A549 (cell line): ENCODE data around the gene ELP5. TPM values are rescaled to one million over a fixed set of nuclear protein-coding genes. Genes with fewer than 3 reads are reported as not detected.
A peak's percentile ranks its signal among the peaks of the same experiment; 100 is the strongest.

Experiments used
- ATAC-seq, 2 experiments: fragments of 200-7000 bp in 1 of 2; fragments of >200 bp in 1 of 2; cut with Nextera tagmentation in 1 of 2; cut with Tn5 transposase in 1 of 2; 3 replicates each; pipeline versions ENCODE4 v1.8.0 to v1.9.1; 2018 to 2020; ENCODE audit warnings: mild to moderate bottlenecking in 1 of 2, moderate library complexity in 1 of 2
- CTCF ChIA-PET: fragments of 300-600 bp; sonication (Branson Sonifier 250); formaldehyde crosslinking; extraction: SDS; loops from one replicate; lab custom pipeline; 2021; ENCODE audit warnings: antibody characterized with exemption, inconsistent platforms; lab: Yijun Ruan, JAX
- POLR2A ChIA-PET: fragments of 350-600 bp; formaldehyde crosslinking; extraction: SDS; loops from one replicate; lab custom pipeline; 2021; ENCODE audit warnings: antibody characterized with exemption, inconsistent platforms; lab: Yijun Ruan, JAX
- DNase-seq, 2 experiments: peaks; one replicate each; pipeline versions ENCODE4 v3.0.0 to v3.0.0-alpha.2; 2011 to 2016; ENCODE audit warnings: low read depth in 1 of 2, low spot score in 1 of 2
- FAIRE-seq: peaks from 2 replicates; lab custom pipeline; 2011; peaks lifted over from hg19 to GRCh38; lab: Jason Lieb, UNC
- H3K27ac ChIP-seq, 2 experiments: fragments of >200 bp; sonication (Bioruptor Twin); formaldehyde crosslinking; 3 replicates each; pipeline ENCODE4 v1.5.1; 2016 to 2017
- H3K4me1 ChIP-seq: fragments of >200 bp; sonication (Bioruptor Twin); formaldehyde crosslinking; 3 replicates; pipeline ENCODE4 v1.6.1; 2016
- H3K4me2 ChIP-seq: fragments of >200 bp; sonication (Bioruptor Twin); formaldehyde crosslinking; 3 replicates; pipeline ENCODE4 v1.6.1; 2016
- H3K4me3 ChIP-seq: fragments of >200 bp; sonication (Bioruptor Twin); formaldehyde crosslinking; 3 replicates; pipeline ENCODE4 v1.5.1; 2016
- H3K9me3 ChIP-seq: fragments of >200 bp; sonication (Bioruptor Twin); formaldehyde crosslinking; 3 replicates; pipeline ENCODE4 v1.6.1; 2016
- ATOH8 ChIP-seq: fragments of 250-450 bp; sonication (Bioruptor Pico); IDR thresholded peaks from 2 replicates; pipeline ENCODE4 v1.5.0; 2020; ENCODE audit warnings: low read depth, mild to moderate bottlenecking, moderate library complexity
- BHLHE40 ChIP-seq: IDR thresholded peaks from 2 replicates; pipeline ENCODE4 v1.6.1; 2012; ENCODE audit warnings: low read depth, low read length, inconsistent platforms
- CBX2 ChIP-seq: fragments of 200-600 bp; sonication (generic); IDR thresholded peaks from 2 replicates; pipeline ENCODE4 v1.6.1; 2016; ENCODE audit warnings: low read depth, mild to moderate bottlenecking, borderline replicate concordance
- CEBPB ChIP-seq, 2 experiments: fragments of >200 bp in 1 of 2; sonication (Bioruptor Twin) in 1 of 2; formaldehyde crosslinking in 1 of 2; IDR thresholded peaks; 2 replicates each; pipeline ENCODE4 v1.6.1; 2012 to 2016
- FOXS1 ChIP-seq: fragments of 250-450 bp; sonication (Bioruptor Pico); IDR thresholded peaks from 2 replicates; pipeline ENCODE4 v1.5.0; 2020; ENCODE audit warnings: mild to moderate bottlenecking, moderate library complexity
- GATA3 ChIP-seq: IDR thresholded peaks from 2 replicates; pipeline ENCODE4 v1.6.1; 2012; ENCODE audit warnings: borderline replicate concordance
- HDAC2 ChIP-seq: fragments of 200-600 bp; sonication (generic); IDR thresholded peaks from 2 replicates; pipeline ENCODE4 v1.6.1; 2016
- HES2 ChIP-seq: fragments of >200 bp; sonication (Bioruptor Twin); formaldehyde crosslinking; IDR thresholded peaks from 2 replicates; pipeline ENCODE4 v1.6.1; 2016
- HEYL ChIP-seq: fragments of 250-450 bp; sonication (Bioruptor Pico); IDR thresholded peaks from 2 replicates; pipeline ENCODE4 v1.8.0; 2021; ENCODE audit warnings: mild to moderate bottlenecking, moderate library complexity
- HMGXB4 ChIP-seq: fragments of 250-450 bp; sonication (Bioruptor Pico); IDR thresholded peaks from 2 replicates; pipeline ENCODE4 v1.5.0; 2021; ENCODE audit warnings: mild to moderate bottlenecking, moderate library complexity, borderline replicate concordance
- JUN ChIP-seq, 2 experiments: fragments of >200 bp; sonication (Bioruptor Twin); formaldehyde crosslinking; IDR thresholded peaks; 2 replicates in 1 of 2; 3 replicates in 1 of 2; pipeline ENCODE4 v1.6.1; 2016 to 2017
- KDM1A ChIP-seq: fragments of 200-600 bp; sonication (generic); IDR thresholded peaks from 2 replicates; pipeline ENCODE4 v1.6.1; 2016; ENCODE audit warnings: low read depth, mild to moderate bottlenecking
- KDM5A ChIP-seq: fragments of 200-600 bp; sonication (generic); IDR thresholded peaks from 2 replicates; pipeline ENCODE4 v1.6.1; 2016; ENCODE audit warnings: antibody characterized with exemption, mild to moderate bottlenecking
- NFE2L2 ChIP-seq: fragments of 150-350 bp; conservative IDR thresholded peaks from 2 replicates; pipeline ENCODE4 v1.6.1; 2014; ENCODE audit warnings: low read length
- NPAS2 ChIP-seq: fragments of 250-450 bp; sonication (Bioruptor Pico); IDR thresholded peaks from 2 replicates; pipeline ENCODE4 v1.8.0; 2022; ENCODE audit warnings: mild to moderate bottlenecking, moderate library complexity, borderline replicate concordance
- PBX3 ChIP-seq: IDR thresholded peaks from 2 replicates; pipeline ENCODE4 v1.6.1; 2012
- POLR2AphosphoS2 ChIP-seq: conservative IDR thresholded peaks from 2 replicates; pipeline ENCODE4 v1.6.1; 2012; ENCODE audit warnings: low read length, improper control_type of control experiment, inconsistent platforms
- RARB ChIP-seq: fragments of 250-450 bp; sonication (Bioruptor Pico); IDR thresholded peaks from 2 replicates; pipeline ENCODE4 v1.8.0; 2021; ENCODE audit warnings: mild to moderate bottlenecking, moderate library complexity
- TFCP2L1 ChIP-seq: fragments of 250-450 bp; sonication (Bioruptor Pico); IDR thresholded peaks from 2 replicates; pipeline ENCODE4 v1.5.0; 2021; ENCODE audit warnings: mild to moderate bottlenecking
- ZC3H11A ChIP-seq: fragments of 450-650 bp; IDR thresholded peaks from 2 replicates; pipeline ENCODE4 v1.6.1; 2014; ENCODE audit warnings: antibody characterized with exemption, mild to moderate bottlenecking
- ZNF302 ChIP-seq: fragments of 250-450 bp; sonication (Bioruptor Pico); IDR thresholded peaks from 2 replicates; pipeline ENCODE4 v1.9.0; 2021; ENCODE audit warnings: inconsistent platforms, mild to moderate bottlenecking, moderate library complexity
- WGBS: methylation state at CpG from one replicate; pipeline ENCODE4 v1.1.6; 2017; ENCODE audit errors: missing lambda C conversion rate; 5-methylcytosine and 5-hydroxymethylcytosine counted together
- polyA plus RNA-seq, 4 experiments: library from polyadenylated mRNA; depleted of rRNA in 3 of 4; stranded (reverse); fragments of >200 nt; fragmentation: RNase III in 1 of 4; extraction: RNeasy Plus Mini Kit Qiagen cat#74134 plus additional on column Dnase treatment in 1 of 4; gene quantifications; 2 replicates in 3 of 4; 3 replicates in 1 of 4; pipeline ENCODE4 v1.2.3, GENCODE V29; 2011 to 2017
- TF ChIP-seq, protein P1 (sequence below): fragments of 150-350 bp; IDR thresholded peaks from 2 replicates; pipeline ENCODE4 v1.6.1; 2014; ENCODE audit warnings: low read depth, mild to moderate bottlenecking, low read length
- TF ChIP-seq, protein P2 (sequence below): fragments of 200-600 bp; sonication (generic); IDR thresholded peaks from 2 replicates; pipeline ENCODE4 v1.6.1; 2016; ENCODE audit warnings: antibody characterized with exemption, mild to moderate bottlenecking, moderate library complexity

Gene ELP5
- polyA plus RNA-seq, 2 of the 4 experiments (the other 2 are of a cell fraction) = 92.1 to 133 TPM

- TF ChIP-seq PBX3 (peak; percentile 92), NFE2L2 (no peak), NPAS2 (CRISPR knock-in tag) (no peak)
- TF ChIP-seq, protein P1, sequence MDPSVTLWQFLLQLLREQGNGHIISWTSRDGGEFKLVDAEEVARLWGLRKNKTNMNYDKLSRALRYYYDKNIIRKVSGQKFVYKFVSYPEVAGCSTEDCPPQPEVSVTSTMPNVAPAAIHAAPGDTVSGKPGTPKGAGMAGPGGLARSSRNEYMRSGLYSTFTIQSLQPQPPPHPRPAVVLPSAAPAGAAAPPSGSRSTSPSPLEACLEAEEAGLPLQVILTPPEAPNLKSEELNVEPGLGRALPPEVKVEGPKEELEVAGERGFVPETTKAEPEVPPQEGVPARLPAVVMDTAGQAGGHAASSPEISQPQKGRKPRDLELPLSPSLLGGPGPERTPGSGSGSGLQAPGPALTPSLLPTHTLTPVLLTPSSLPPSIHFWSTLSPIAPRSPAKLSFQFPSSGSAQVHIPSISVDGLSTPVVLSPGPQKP = no peak
- TF ChIP-seq, protein P2, sequence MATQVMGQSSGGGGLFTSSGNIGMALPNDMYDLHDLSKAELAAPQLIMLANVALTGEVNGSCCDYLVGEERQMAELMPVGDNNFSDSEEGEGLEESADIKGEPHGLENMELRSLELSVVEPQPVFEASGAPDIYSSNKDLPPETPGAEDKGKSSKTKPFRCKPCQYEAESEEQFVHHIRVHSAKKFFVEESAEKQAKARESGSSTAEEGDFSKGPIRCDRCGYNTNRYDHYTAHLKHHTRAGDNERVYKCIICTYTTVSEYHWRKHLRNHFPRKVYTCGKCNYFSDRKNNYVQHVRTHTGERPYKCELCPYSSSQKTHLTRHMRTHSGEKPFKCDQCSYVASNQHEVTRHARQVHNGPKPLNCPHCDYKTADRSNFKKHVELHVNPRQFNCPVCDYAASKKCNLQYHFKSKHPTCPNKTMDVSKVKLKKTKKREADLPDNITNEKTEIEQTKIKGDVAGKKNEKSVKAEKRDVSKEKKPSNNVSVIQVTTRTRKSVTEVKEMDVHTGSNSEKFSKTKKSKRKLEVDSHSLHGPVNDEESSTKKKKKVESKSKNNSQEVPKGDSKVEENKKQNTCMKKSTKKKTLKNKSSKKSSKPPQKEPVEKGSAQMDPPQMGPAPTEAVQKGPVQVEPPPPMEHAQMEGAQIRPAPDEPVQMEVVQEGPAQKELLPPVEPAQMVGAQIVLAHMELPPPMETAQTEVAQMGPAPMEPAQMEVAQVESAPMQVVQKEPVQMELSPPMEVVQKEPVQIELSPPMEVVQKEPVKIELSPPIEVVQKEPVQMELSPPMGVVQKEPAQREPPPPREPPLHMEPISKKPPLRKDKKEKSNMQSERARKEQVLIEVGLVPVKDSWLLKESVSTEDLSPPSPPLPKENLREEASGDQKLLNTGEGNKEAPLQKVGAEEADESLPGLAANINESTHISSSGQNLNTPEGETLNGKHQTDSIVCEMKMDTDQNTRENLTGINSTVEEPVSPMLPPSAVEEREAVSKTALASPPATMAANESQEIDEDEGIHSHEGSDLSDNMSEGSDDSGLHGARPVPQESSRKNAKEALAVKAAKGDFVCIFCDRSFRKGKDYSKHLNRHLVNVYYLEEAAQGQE = no peak
- TF ChIP-seq, all 56 proteins: peak for 8
These were observed 10.0 kb upstream of the ELP5 start, which contains the start of gene GABARAP (continued) for GRCh38 chr17:7241783-7242716.

GRCh38 chr17:7242717-7243452 is 9.1 kb upstream of the ELP5 start:
- POLR2A ChIA-PET = interaction anchor here (1.0 to 2.9 kb wide), 6 partner anchors 8 to 207 kb away, joined by 3 to 15 read pairs (median 5); partner anchors contain the start of genes ACADVL, CTDNEP1, DLG4 and DVL2
- peak overlapping the region; percentile 86 for H3K4me3 ChIP-seq
- FAIRE-seq = peak; percentile 96
- ATAC-seq = peak; percentile 37 to 56; a peak in 5 of 6 replicates
- H3K9me3 ChIP-seq = no peaks in the 10 kb centered on the region
- peak overlapping the region; percentile 97 for H3K4me2 ChIP-seq
- CTCF ChIA-PET = interaction anchor here (1.0 to 17.3 kb wide), 8 partner anchors 9 to 197 kb away, joined by 3 to 169 read pairs (median 6); partner anchors contain the start of genes ACADVL, CTDNEP1, DLG4 and ELP5
- peak; percentile 96 to 99 for DNase-seq
- peaks cover 22% of the 10 kb centered on the region for H3K4me1 ChIP-seq
- 3% methylated on average over 48 of the region's 49 CpGs for WGBS
- peak overlapping the region; percentile 96 to 99 for H3K27ac ChIP-seq
- TF ChIP-seq ZC3H11A = no peak
- TF ChIP-seq JUN (IDR thresholded peaks at IDR 0.05) = peak; percentile 92 to 96
- 0 out of 2 replicates have a peak, but pooled peaks have one; percentile 1 for TF ChIP-seq ATOH8 (CRISPR knock-in tag)
- TF ChIP-seq POLR2AphosphoS2 = peak; percentile 65; the same call in 1 of the 2 replicates
- TF ChIP-seq ZNF302 = no peak
- 0 out of 2 replicates have a peak, but pooled peaks have one; percentile 48 for TF ChIP-seq RARB
- TF ChIP-seq FOXS1 = no peak
- peak; percentile 62 for TF ChIP-seq BHLHE40
- 0 out of 2 replicates have a peak, but pooled peaks have one; percentile 17 for TF ChIP-seq HDAC2
- TF ChIP-seq KDM1A = no peak
- TF ChIP-seq CEBPB (IDR thresholded peaks at IDR 0.05) = peak in 1 of 2 experiments; percentile 26; a peak in 1 of 4 replicates
- TF ChIP-seq GATA3 = peak; percentile 57; the same call in 1 of the 2 replicates
- TF ChIP-seq HMGXB4 (CRISPR knock-in tag) = no peak
- peak; percentile 74 for TF ChIP-seq KDM5A
- TF ChIP-seq, protein P1 = no peak
- TF ChIP-seq HEYL (CRISPR knock-in tag) = no peak
- TF ChIP-seq CBX2 = no peak
- TF ChIP-seq HES2 = no peak
- no peak for TF ChIP-seq TFCP2L1
